ENCODE data around the gene KIAA1755.

- no peak for TF ChIP-seq CTCF (IDR thresholded peaks at IDR 0.05; ENCODE audit: poor library complexity, severe bottlenecking)
- no peak for TF ChIP-seq RAD21 (conservative IDR thresholded peaks at IDR 0.05)
- no peak for TF ChIP-seq POLR2AphosphoS5 (IDR thresholded peaks at IDR 0.05)
Measured at GRCh38 chr20:38165089-38165965, 95.2 kb downstream of the KIAA1755 start, which contains the start of gene TGM2.

Measured in neural cell (in vitro differentiated cells).